Activated CD8-positive, alpha-beta T cell treated with anti-CD3 and anti-CD28 coated beads for 36 hours (primary cell): Measurements from ENCODE around the gene CCNG1. TPM values are rescaled to one million over a fixed set of nuclear protein-coding genes. Genes with fewer than 3 reads are reported as not detected.

Experiments used
- ATAC-seq: fragments of 200-7000 bp; cut with Tn5 transposase; one replicate; pipeline ENCODE4 v1.10.0; 2021; ENCODE audit warnings: mild to moderate bottlenecking, moderate library complexity
- CTCF ChIA-PET: fragments of 350-600 bp; sonication (Branson Sonifier 250); formaldehyde crosslinking; loops from one replicate; lab custom pipeline; 2021; ENCODE audit warnings: antibody characterized with exemption; lab: Charles Lee
- POLR2A ChIA-PET: fragments of 350-600 bp; sonication (Branson Sonifier 250); formaldehyde crosslinking; loops from one replicate; lab custom pipeline; 2021; ENCODE audit warnings: antibody characterized with exemption; lab: Charles Lee
- DNase-seq: peaks from one replicate; pipeline ENCODE4 v3.0.0-alpha.2; 2020
- H3K27ac Mint-ChIP-seq: one replicate; pipeline ENCODE4 v1.8.0; 2021; ENCODE audit warnings: mild to moderate bottlenecking, mixed read lengths
- H3K27me3 Mint-ChIP-seq: one replicate; pipeline ENCODE4 v1.8.0; 2021; ENCODE audit warnings: mixed read lengths
- H3K36me3 Mint-ChIP-seq: one replicate; pipeline ENCODE4 v1.8.0; 2021; ENCODE audit warnings: low read depth, mixed read lengths
- H3K4me1 Mint-ChIP-seq: one replicate; pipeline ENCODE4 v1.8.0; 2021; ENCODE audit warnings: low read depth, mixed read lengths
- H3K4me3 Mint-ChIP-seq: one replicate; pipeline ENCODE4 v1.8.0; 2021; ENCODE audit warnings: mild to moderate bottlenecking, moderate library complexity, mixed read lengths
- H3K9me3 Mint-ChIP-seq: one replicate; pipeline ENCODE4 v1.8.0; 2021; ENCODE audit warnings: mixed read lengths
- intact Hi-C: fragments of 100-400 bp; cut with micrococcal nuclease; formaldehyde crosslinking; loops from one replicate; pipeline ENCODE4 v1.10.0; 2022
- total RNA-seq, 2 experiments: library from RNA; stranded (reverse); gene quantifications; one replicate each; pipeline ENCODE4 v1.2.3, GENCODE V29; 2021
- TF ChIP-seq, protein P1 (sequence below): fragments of 200-600 bp; IDR thresholded peaks from one replicate; pipeline ENCODE4 v1.8.0; 2022; ENCODE audit warnings: antibody characterized with exemption, mild to moderate bottlenecking

Gene CCNG1
- total RNA-seq, 2 experiments from 2014 or later, result 134 to 139 TPM

DNA sequence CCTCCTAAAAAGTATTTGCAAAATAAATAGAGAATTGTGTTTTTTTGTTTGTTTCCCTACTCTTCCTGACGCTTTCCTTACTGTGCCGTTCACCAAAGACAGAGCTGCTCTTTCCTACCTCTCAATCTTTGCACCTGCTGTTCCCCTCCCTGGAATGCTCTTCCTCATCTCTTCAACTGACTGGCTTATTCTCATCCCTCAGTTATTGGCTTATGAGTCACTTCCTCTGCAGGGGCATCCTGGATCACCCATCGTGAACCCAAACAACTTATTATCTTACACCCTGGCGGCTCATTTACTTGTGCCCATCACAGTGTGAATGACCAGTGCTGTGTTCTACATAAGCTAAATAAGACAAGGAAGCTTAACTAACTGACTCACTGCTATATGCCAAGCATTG lies 36.1 kb upstream of the CCNG1 start:
- CTCF ChIA-PET, result no interaction called here
- H3K27ac Mint-ChIP-seq, result no peak overlapping the region
- TF ChIP-seq, protein P1, sequence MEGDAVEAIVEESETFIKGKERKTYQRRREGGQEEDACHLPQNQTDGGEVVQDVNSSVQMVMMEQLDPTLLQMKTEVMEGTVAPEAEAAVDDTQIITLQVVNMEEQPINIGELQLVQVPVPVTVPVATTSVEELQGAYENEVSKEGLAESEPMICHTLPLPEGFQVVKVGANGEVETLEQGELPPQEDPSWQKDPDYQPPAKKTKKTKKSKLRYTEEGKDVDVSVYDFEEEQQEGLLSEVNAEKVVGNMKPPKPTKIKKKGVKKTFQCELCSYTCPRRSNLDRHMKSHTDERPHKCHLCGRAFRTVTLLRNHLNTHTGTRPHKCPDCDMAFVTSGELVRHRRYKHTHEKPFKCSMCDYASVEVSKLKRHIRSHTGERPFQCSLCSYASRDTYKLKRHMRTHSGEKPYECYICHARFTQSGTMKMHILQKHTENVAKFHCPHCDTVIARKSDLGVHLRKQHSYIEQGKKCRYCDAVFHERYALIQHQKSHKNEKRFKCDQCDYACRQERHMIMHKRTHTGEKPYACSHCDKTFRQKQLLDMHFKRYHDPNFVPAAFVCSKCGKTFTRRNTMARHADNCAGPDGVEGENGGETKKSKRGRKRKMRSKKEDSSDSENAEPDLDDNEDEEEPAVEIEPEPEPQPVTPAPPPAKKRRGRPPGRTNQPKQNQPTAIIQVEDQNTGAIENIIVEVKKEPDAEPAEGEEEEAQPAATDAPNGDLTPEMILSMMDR, result no peak
- no peaks in the 10 kb centered on the region for H3K9me3 Mint-ChIP-seq
- ATAC-seq (no peak), DNase-seq (no peak)
- H3K36me3 Mint-ChIP-seq, result no peaks in the 10 kb centered on the region
- H3K4me3 Mint-ChIP-seq, result no peak overlapping the region
- intact Hi-C loops, result loop anchor here (10.0 kb wide), 1 partner anchor 96 kb away; no protein-coding TSS in a partner anchor
- POLR2A ChIA-PET, result no interaction called here
- peaks cover 2% of the 10 kb centered on the region for H3K27me3 Mint-ChIP-seq
- H3K4me1 Mint-ChIP-seq, result no peaks in the 10 kb centered on the region

DNA sequence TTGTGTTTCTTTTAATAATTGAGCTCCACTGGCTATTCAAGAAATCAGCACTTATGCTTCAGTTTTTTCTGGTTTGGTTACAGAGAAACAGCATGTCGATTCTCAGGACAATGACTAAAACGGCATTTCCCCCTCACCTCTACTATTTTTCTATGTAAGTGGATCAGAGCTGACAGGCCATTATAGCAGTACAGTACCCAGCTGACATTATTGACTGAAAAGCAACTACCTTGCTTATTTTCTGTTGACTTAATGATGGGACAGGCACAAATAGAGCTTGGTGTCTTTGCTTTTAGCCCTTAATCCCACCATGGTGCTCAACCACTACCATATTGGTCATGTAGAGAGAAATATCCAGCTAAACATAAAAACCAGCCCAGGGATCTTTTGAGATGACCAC lies 35.4 kb upstream of the CCNG1 start:
- Mint-ChIP-seq H3K9me3 (no peaks in the 10 kb centered on the region), H3K27ac (no peak overlapping the region), H3K4me1 (no peaks in the 10 kb centered on the region), H3K27me3 (peaks cover 1% of the 10 kb centered on the region), H3K4me3 (no peak overlapping the region), H3K36me3 (no peaks in the 10 kb centered on the region)
- ChIA-PET CTCF (no interaction called here), POLR2A (no interaction called here)
- intact Hi-C loops, result loop anchor here (10.0 kb wide), 1 partner anchor 97 kb away; no protein-coding TSS in a partner anchor
- TF ChIP-seq, protein P1, result no peak
- no peak for DNase-seq
- ATAC-seq, result no peak

DNA sequence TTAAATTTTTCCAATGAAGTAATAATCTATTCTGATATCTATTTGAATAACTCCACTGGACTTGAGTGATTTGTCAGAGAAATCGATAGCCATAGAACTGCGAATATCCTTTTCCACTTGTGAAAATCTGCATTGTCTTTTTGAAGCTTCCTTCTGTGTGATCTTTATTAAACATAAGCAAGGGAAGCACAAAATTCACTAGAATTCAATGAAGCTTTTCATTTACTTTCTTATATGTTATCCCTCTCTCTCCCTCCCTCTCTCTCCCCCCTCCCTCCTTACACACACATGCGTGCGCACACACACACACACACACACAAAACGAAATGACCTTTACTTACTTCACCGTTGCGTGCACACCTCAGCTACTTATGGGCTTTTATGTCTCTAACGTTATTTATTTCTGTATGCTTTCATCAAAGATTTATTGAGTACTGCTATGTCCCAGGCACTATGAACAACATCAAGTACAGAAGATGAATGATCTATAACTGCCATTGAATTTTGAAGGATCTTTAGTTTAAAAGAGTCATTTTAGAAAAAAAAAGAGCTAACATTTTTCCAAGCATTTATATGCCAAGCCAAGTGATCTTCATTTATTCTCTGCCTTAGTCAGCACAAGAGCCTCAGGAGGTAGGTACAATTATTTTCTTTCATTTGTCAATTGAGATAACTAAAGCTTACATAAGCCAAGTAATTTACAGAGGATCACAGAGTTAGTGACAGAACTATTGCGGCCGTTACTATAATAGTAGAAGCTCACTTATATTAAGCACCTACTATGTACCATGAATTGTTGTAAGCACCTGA lies 32.8 kb upstream of the CCNG1 start:
- ATAC-seq (no peak), DNase-seq (no peak)
- no peaks in the 10 kb centered on the region for H3K9me3 Mint-ChIP-seq
- ChIA-PET CTCF (interaction anchor here (0.8 to 1.2 kb wide), 2 partner anchors 12 to 16 kb away, joined by 3 read pairs; no protein-coding TSS in a partner anchor), POLR2A (no interaction called here)
- intact Hi-C loops, result loop anchor here (10.0 kb wide), 1 partner anchor 100 kb away; no protein-coding TSS in a partner anchor
- no peaks in the 10 kb centered on the region for H3K4me1 Mint-ChIP-seq
- no peak overlapping the region for H3K27ac Mint-ChIP-seq
- no peaks in the 10 kb centered on the region for H3K36me3 Mint-ChIP-seq
- TF ChIP-seq, protein P1, result no peak
- H3K4me3 Mint-ChIP-seq, result no peak overlapping the region
- H3K27me3 Mint-ChIP-seq, result no peaks in the 10 kb centered on the region

DNA sequence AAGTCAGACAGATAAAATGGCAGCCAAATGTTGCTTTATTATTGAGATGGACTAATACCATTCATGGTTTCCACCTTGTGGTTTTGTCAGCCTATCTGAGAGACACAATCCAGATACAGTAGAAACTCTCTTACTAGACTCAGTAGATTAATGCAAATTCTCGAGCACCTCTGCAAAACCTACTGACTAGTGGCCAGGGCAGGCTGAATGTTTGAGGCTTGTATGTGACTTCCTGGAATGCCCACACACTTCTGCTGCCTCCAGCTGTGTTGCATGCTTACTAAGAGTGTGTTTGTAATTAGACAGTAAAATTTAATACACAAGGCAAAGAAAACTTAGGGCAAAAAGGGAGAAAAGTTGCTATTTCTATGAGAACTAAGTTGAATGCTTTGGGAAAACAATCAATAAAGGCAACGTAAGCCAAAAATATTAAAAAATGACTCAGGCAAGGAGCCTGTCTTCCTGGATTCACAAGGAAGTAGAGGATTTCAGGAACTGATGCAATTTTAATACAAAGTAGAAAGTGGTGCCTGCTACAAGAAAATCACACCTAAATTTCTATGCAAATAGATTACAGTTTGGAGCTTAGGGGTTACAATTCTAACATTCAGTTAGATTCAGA lies 30.2 kb upstream of the CCNG1 start:
- TF ChIP-seq, protein P1, result no peak
- Mint-ChIP-seq H3K4me3 (no peak overlapping the region), H3K27ac (no peak overlapping the region), H3K27me3 (no peaks in the 10 kb centered on the region), H3K36me3 (no peaks in the 10 kb centered on the region), H3K9me3 (no peaks in the 10 kb centered on the region), H3K4me1 (no peaks in the 10 kb centered on the region)
- intact Hi-C loops, result loop anchor here (10.0 kb wide), 1 partner anchor 102 kb away; no protein-coding TSS in a partner anchor
- POLR2A ChIA-PET, result no interaction called here
- ATAC-seq (no peak), DNase-seq (no peak)
- CTCF ChIA-PET, result interaction anchor here (2.0 to 4.6 kb wide), 5 partner anchors 17 to 101 kb away, joined by 7 to 47 read pairs (median 25); no protein-coding TSS in a partner anchor
